HepG2 (cell line): Measurements from ENCODE around the gene ANKMY2.

ENCODE experiments used
- CBX5 ChIP-seq: sonication (generic); formaldehyde crosslinking; IDR thresholded peaks from 2 replicates; pipeline ENCODE4 v1.4.0; 2020; ENCODE audit warnings: missing genetic modification reagents, borderline replicate concordance
- FOSL1 ChIP-seq: sonication (generic); formaldehyde crosslinking; IDR thresholded peaks from 2 replicates; pipeline ENCODE4 v1.9.0; 2021; ENCODE audit warnings: missing genetic modification reagents, borderline replicate concordance
- ISX ChIP-seq: sonication (generic); formaldehyde crosslinking; conservative IDR thresholded peaks from 2 replicates; pipeline ENCODE4 v1.5.0; 2020; ENCODE audit warnings: missing genetic modification reagents
- KAT8 ChIP-seq: IDR thresholded peaks from 2 replicates; pipeline ENCODE4 v1.6.1; 2016; ENCODE audit warnings: missing genetic modification reagents, missing compliant biosample characterization
- POLR2A ChIP-seq, 2 experiments: IDR thresholded peaks; 2 replicates each; pipeline ENCODE4 v1.6.1; 2011; ENCODE audit warnings: low read depth in 2 of 2, low read length in 2 of 2, mild to moderate bottlenecking in 1 of 2, moderate library complexity in 1 of 2; ENCODE audit not compliant: insufficient read depth in 1 of 2
- TCF12 ChIP-seq, 2 experiments: fragments of 450-650 bp in 1 of 2; sonication (generic) in 1 of 2; formaldehyde crosslinking in 1 of 2; IDR thresholded peaks; 2 replicates each; pipeline versions ENCODE4 v1.6.1 to v1.8.0; 2017 to 2022; ENCODE audit warnings: antibody characterized with exemption in 1 of 2, mild to moderate bottlenecking in 1 of 2, missing genetic modification reagents in 1 of 2, moderate library complexity in 1 of 2
- ZNF251 ChIP-seq: sonication (generic); formaldehyde crosslinking; IDR thresholded peaks from 2 replicates; pipeline ENCODE4 v1.9.0; 2021; ENCODE audit warnings: mild to moderate bottlenecking, missing genetic modification reagents
- ZNF562 ChIP-seq: sonication (generic); formaldehyde crosslinking; IDR thresholded peaks from 2 replicates; pipeline ENCODE4 v1.8.0; 2022; ENCODE audit warnings: missing genetic modification reagents, borderline replicate concordance

DNA sequence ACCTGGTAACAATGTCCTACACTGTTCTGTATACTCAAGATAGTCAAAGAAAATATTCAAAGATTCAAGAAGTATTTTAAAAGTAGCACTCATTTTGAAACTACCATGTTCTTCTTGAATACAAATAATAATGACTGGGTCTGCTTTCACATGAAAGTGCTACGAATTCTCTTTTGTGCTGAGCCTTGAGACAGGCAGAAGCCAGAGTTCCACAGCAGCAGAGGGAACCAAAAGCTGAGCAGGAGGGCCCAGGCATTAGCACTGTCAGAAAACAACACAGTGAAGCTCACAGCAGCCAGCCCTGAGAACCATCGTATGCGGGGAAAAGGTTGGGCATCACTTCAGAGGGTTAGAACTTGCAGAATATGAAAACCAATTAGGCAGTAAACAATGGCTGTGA, 38.9 kb downstream of the ANKMY2 start:
- TF ChIP-seq ZNF251 (CRISPR knock-in tag) (no peak), CBX5 (CRISPR knock-in tag) (no peak), ISX (CRISPR knock-in tag) (no peak), KAT8 (CRISPR knock-in tag) (no peak), POLR2A (IDR thresholded peaks at IDR 0.05; ENCODE audit: insufficient read depth in 1 of 2, low read depth in 2 of 2, low read length in 2 of 2) (no peak), FOSL1 (CRISPR knock-in tag) (no peak), TCF12 (IDR thresholded peaks at IDR 0.05) (no peak), TCF12 (CRISPR knock-in tag; IDR thresholded peaks at IDR 0.05) (no peak), ZNF562 (CRISPR knock-in tag) (no peak)
